Glutamatergic neuron (in vitro differentiated cells): ENCODE measurements around the gene ELAPOR2. TPM values are rescaled to one million over a fixed set of nuclear protein-coding genes. Genes with fewer than 3 reads are reported as not detected.

ENCODE experiments used
- DNase-seq: peaks from one replicate; pipeline ENCODE4 v3.0.0; 2022
- H3K27ac Mint-ChIP-seq: one replicate; pipeline ENCODE4 v1.8.0; 2020; ENCODE audit warnings: mild to moderate bottlenecking, mixed read lengths, inconsistent platforms; ENCODE audit not compliant: unreplicated experiment
- H3K27me3 Mint-ChIP-seq: one replicate; pipeline ENCODE4 v1.8.0; 2020; ENCODE audit warnings: mild to moderate bottlenecking, moderate library complexity, mixed read lengths, inconsistent platforms; ENCODE audit not compliant: unreplicated experiment
- H3K36me3 Mint-ChIP-seq: one replicate; pipeline ENCODE4 v1.8.0; 2020; ENCODE audit warnings: mild to moderate bottlenecking, mixed read lengths, inconsistent platforms; ENCODE audit not compliant: unreplicated experiment
- H3K4me1 Mint-ChIP-seq: one replicate; pipeline ENCODE4 v1.8.0; 2020; ENCODE audit warnings: mild to moderate bottlenecking, low read depth, mixed read lengths, inconsistent platforms; ENCODE audit not compliant: unreplicated experiment
- H3K4me3 Mint-ChIP-seq: one replicate; pipeline ENCODE4 v1.8.0; 2020; ENCODE audit warnings: mild to moderate bottlenecking, mixed read lengths, inconsistent platforms; ENCODE audit not compliant: unreplicated experiment
- H3K9me3 Mint-ChIP-seq: one replicate; pipeline ENCODE4 v1.8.0; 2020; ENCODE audit warnings: mild to moderate bottlenecking, moderate library complexity, mixed read lengths, inconsistent platforms; ENCODE audit not compliant: unreplicated experiment
- total RNA-seq: library from RNA; stranded (reverse); fragmentation: NEBNext Ultra II Directional; extraction: Animal tissue kit (Norgen Biotek cat#: 25700); gene quantifications from one replicate; pipeline ENCODE4 v1.2.1, GENCODE V29; 2021; ENCODE audit not compliant: unreplicated experiment
- TF ChIP-seq, protein P1 (sequence below): fragments of 200-600 bp; sonication (generic); IDR thresholded peaks from one replicate; pipeline ENCODE4 v1.5.0; 2021; ENCODE audit not compliant: partially characterized antibody, unreplicated experiment

The ELAPOR2 gene
- total RNA-seq, 1 donor from 2014 or later = 122 TPM

- H3K4me3 Mint-ChIP-seq = no peak overlapping the region
- H3K27me3 Mint-ChIP-seq = no peaks in the 10 kb centered on the region
- DNase-seq = no peak
- no peaks in the 10 kb centered on the region for H3K36me3 Mint-ChIP-seq
- peaks cover 11% of the 10 kb centered on the region for H3K4me1 Mint-ChIP-seq
- TF ChIP-seq, protein P1, sequence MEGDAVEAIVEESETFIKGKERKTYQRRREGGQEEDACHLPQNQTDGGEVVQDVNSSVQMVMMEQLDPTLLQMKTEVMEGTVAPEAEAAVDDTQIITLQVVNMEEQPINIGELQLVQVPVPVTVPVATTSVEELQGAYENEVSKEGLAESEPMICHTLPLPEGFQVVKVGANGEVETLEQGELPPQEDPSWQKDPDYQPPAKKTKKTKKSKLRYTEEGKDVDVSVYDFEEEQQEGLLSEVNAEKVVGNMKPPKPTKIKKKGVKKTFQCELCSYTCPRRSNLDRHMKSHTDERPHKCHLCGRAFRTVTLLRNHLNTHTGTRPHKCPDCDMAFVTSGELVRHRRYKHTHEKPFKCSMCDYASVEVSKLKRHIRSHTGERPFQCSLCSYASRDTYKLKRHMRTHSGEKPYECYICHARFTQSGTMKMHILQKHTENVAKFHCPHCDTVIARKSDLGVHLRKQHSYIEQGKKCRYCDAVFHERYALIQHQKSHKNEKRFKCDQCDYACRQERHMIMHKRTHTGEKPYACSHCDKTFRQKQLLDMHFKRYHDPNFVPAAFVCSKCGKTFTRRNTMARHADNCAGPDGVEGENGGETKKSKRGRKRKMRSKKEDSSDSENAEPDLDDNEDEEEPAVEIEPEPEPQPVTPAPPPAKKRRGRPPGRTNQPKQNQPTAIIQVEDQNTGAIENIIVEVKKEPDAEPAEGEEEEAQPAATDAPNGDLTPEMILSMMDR = no peak
- H3K27ac Mint-ChIP-seq = no peak overlapping the region
- H3K9me3 Mint-ChIP-seq = no peaks in the 10 kb centered on the region
Observed at GRCh38 chr7:87028636-87029035, 30.8 kb downstream of the ELAPOR2 start.

- H3K4me3 Mint-ChIP-seq = no peak overlapping the region
- H3K27me3 Mint-ChIP-seq = no peaks in the 10 kb centered on the region
- no peaks in the 10 kb centered on the region for H3K36me3 Mint-ChIP-seq
- no peak for DNase-seq
- H3K4me1 Mint-ChIP-seq = peaks cover 8% of the 10 kb centered on the region
- TF ChIP-seq, protein P1 = no peak
- no peaks in the 10 kb centered on the region for H3K9me3 Mint-ChIP-seq
- H3K27ac Mint-ChIP-seq = no peak overlapping the region
Observed at GRCh38 chr7:87027900-87028299, 31.6 kb downstream of the ELAPOR2 start.

DNA sequence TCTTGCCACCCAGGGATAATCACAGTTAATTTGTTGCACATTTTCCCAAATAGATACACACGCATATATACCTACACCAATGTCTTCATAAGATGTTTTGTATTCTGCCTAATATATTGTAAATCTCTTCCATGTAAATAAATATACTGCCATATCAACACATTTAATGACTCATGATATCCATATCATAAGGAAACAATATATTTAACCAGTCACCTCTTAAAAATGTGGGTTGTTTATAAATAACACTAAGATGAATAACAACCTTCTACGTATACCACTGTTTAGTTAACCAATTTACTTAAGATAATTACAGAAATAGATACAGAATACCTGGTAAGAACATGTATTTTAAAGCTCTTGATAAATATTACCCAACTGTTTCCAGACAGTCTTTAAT is 38.2 kb downstream of the ELAPOR2 start:
- H3K4me3 Mint-ChIP-seq = no peak overlapping the region
- no peaks in the 10 kb centered on the region for H3K27me3 Mint-ChIP-seq
- no peak for DNase-seq
- no peaks in the 10 kb centered on the region for H3K4me1 Mint-ChIP-seq
- TF ChIP-seq, protein P1 = no peak
- H3K9me3 Mint-ChIP-seq = no peaks in the 10 kb centered on the region
- no peaks in the 10 kb centered on the region for H3K36me3 Mint-ChIP-seq
- no peak overlapping the region for H3K27ac Mint-ChIP-seq

DNA sequence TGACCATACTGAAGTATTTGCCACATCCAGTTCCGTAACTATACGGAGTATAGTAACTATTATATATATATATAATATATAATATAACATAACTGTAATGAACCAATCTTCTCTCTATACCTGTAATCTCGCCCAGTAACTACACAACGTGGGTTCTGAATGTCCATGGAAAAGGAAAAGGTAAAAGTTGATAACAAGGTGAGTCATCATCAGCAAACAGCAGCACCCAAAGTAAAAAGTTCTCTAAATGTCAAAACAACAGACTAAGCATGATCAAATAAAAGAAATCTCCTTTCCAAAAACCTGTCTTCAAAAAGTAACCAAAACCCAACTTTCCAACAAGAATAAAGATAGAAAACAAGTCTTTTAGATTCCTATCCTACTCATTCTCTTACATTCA is 42.8 kb downstream of the ELAPOR2 start:
- H3K4me1 Mint-ChIP-seq = peaks cover 4% of the 10 kb centered on the region
- DNase-seq = no peak
- no peaks in the 10 kb centered on the region for H3K27me3 Mint-ChIP-seq
- TF ChIP-seq, protein P1 = no peak
- H3K9me3 Mint-ChIP-seq = no peaks in the 10 kb centered on the region
- H3K36me3 Mint-ChIP-seq = no peaks in the 10 kb centered on the region
- no peak overlapping the region for H3K27ac Mint-ChIP-seq
- H3K4me3 Mint-ChIP-seq = no peak overlapping the region

DNA sequence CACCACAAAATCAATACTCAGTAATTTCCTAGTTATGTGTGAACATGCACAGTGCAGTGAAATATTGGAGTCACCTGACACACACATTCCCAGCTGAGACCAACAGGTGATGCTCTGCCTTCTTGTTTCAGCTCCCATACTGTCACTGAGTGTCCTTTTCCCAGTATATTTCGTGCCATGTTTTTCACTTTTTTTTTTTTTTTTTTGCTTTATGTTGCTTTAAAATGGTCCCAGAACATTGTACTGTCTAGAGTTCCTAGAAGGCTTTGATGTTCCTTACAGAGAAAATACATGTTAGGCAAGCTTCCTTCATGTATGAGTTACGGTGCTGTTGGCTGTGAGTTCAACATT is 45.6 kb downstream of the ELAPOR2 start:
- Mint-ChIP-seq H3K27ac (no peak overlapping the region), H3K27me3 (no peaks in the 10 kb centered on the region), H3K9me3 (no peaks in the 10 kb centered on the region), H3K4me3 (no peak overlapping the region), H3K36me3 (no peaks in the 10 kb centered on the region), H3K4me1 (peaks cover 12% of the 10 kb centered on the region)
- TF ChIP-seq, protein P1 = no peak
- DNase-seq = no peak
